HG03354 (cell line): ENCODE measurements around the gene CLDN16.

Source experiments
- ATAC-seq: cut with Tn5 transposase; IDR thresholded peaks from one replicate; pipeline ENCODE4 v1.9.1; 2021; ENCODE audit warnings: mild to moderate bottlenecking; ENCODE audit not compliant: unreplicated experiment, poor library complexity, severe bottlenecking

The CLDN16 gene

GRCh38 chr3:190387578-190388213 lies at the start of gene CLDN16:
Gene CLDN16, plus strand, starts transcription at chr3:190388163. Its CDS starts 167 bp downstream, at chr3:190388330.
- no peak for ATAC-seq

- peak; percentile 34 for ATAC-seq
Measured at GRCh38 chr3:190338717-190339116, 49.2 kb upstream of the CLDN16 start.

- ATAC-seq: peak; percentile 85
Measured at GRCh38 chr3:190339130-190339529, 48.8 kb upstream of the CLDN16 start.

- ATAC-seq: no peak
Measured at GRCh38 chr3:190340071-190340470, 47.9 kb upstream of the CLDN16 start.

- no peak for ATAC-seq
Measured at GRCh38 chr3:190345027-190345821, 42.7 kb upstream of the CLDN16 start.

GRCh38 chr3:190345878-190346277 lies 42.1 kb upstream of the CLDN16 start:
- no peak for ATAC-seq

- ATAC-seq: no peak
Measured at GRCh38 chr3:190346541-190346940, 41.4 kb upstream of the CLDN16 start.

GRCh38 chr3:190352861-190353457 lies 35.0 kb upstream of the CLDN16 start:
- no peak for ATAC-seq

- ATAC-seq: no peak
Measured at GRCh38 chr3:190356246-190356645, 31.7 kb upstream of the CLDN16 start.

- no peak for ATAC-seq
Measured at GRCh38 chr3:190357468-190357867, 30.5 kb upstream of the CLDN16 start.

GRCh38 chr3:190359813-190360212 lies 28.1 kb upstream of the CLDN16 start:
- ATAC-seq: no peak

GRCh38 chr3:190360228-190360627 lies 27.7 kb upstream of the CLDN16 start:
- no peak for ATAC-seq

- ATAC-seq: no peak
Measured at GRCh38 chr3:190361791-190362190, 26.2 kb upstream of the CLDN16 start.

- ATAC-seq: no peak
Measured at GRCh38 chr3:190362258-190362657, 25.7 kb upstream of the CLDN16 start.

GRCh38 chr3:190366133-190366532 lies 21.8 kb upstream of the CLDN16 start:
- ATAC-seq: no peak

- ATAC-seq: no peak
Measured at GRCh38 chr3:190368881-190369280, 19.1 kb upstream of the CLDN16 start.

- ATAC-seq: no peak
Measured at GRCh38 chr3:190369668-190370295, 18.2 kb upstream of the CLDN16 start.

- ATAC-seq: no peak
Measured at GRCh38 chr3:190370369-190370768, 17.6 kb upstream of the CLDN16 start.

- no peak for ATAC-seq
Measured at GRCh38 chr3:190371152-190371551, 16.8 kb upstream of the CLDN16 start.

GRCh38 chr3:190375246-190375645 lies 12.7 kb upstream of the CLDN16 start:
- ATAC-seq: no peak
